ENCODE measurements around the gene ASIC1.

The ASIC1 gene

DNA sequence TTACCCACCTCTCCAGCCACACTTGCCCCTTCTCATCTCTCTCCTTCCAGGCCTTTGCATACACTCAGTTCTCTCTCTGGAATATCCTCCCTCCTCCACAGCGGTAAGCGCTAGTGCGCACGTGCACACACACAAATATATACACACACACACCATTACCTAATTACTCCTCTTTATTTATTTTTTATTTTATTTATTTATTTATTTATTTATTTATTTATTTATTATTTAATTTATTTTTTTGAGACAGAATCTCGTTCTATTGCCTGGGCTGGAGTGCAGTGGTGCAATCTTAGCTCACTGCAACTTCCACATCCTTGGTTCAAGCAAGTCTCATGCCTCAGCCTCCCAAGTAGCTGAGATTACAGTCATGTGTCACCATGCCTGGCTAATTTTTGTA is 11.7 kb downstream of the ASIC1 start:
- Histone ChIP-seq H3K4me1 (peaks cover 6% of the 10 kb centered on the region), H3K27me3 (no peaks in the 10 kb centered on the region), H3K9me3 (no peaks in the 10 kb centered on the region), H3K4me3 (ENCODE audit: low read depth, low read length) (no peak overlapping the region), H3K36me3 (peaks cover 35% of the 10 kb centered on the region)
- TF ChIP-seq CTCF (IDR thresholded peaks at IDR 0.05; ENCODE audit: low read depth, low read length): no peak
- no peak for DNase-seq

GRCh38 chr12:50069539-50069938 is 12.1 kb downstream of the ASIC1 start:
- Histone ChIP-seq H3K4me1 (peaks cover 6% of the 10 kb centered on the region), H3K36me3 (peaks cover 32% of the 10 kb centered on the region), H3K9me3 (no peaks in the 10 kb centered on the region), H3K27me3 (no peaks in the 10 kb centered on the region), H3K4me3 (ENCODE audit: low read depth, low read length) (no peak overlapping the region)
- DNase-seq: no peak
- TF ChIP-seq CTCF (IDR thresholded peaks at IDR 0.05; ENCODE audit: low read depth, low read length): no peak

DNA sequence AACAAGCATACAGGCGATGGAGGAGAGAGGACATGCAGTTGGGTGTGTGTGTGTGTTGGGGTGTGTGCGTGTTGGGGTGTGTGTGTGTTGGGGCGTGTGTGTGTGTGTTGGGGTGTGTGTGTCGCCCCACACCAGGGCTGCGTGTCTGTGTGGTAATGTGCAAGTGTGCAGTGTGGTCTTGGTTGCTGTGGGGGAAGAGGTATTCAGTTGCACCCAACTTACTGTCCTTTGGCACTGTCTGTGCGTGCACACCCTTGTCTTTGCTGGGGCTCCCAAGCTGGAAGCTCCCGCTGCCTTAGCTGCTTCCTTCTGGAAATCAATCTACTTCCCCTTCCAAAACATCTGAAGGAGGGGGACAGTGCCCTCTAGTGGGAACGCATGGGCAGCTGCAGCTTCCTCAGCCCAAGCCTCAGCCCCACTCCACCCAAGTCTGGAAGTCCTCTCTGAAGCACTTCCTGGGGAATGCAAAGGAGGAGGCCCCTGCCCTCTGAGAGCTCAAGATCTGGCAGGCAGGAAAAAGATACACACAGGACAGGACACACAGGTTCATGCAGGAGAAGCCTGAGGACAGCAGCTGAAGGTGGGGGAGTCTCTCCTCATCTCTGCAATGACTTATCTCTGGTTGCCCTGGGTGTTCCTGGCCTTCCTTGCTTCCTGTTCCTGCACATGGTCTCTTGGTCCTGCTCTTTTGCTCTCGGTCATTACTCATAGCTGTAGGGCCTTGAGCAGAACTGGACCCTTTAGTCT is 13.1 kb downstream of the ASIC1 start:
- no peak overlapping the region for H3K4me3 ChIP-seq (ENCODE audit: low read depth, low read length)
- peak; percentile 97 for TF ChIP-seq CTCF (IDR thresholded peaks at IDR 0.05; ENCODE audit: low read depth, low read length)

GRCh38 chr12:50072198-50072907 is 15.0 kb downstream of the ASIC1 start:
- no peak for DNase-seq
- Histone ChIP-seq H3K9me3 (no peaks in the 10 kb centered on the region), H3K4me1 (peaks cover 6% of the 10 kb centered on the region), H3K4me3 (ENCODE audit: low read depth, low read length) (no peak overlapping the region), H3K36me3 (peaks cover 25% of the 10 kb centered on the region), H3K27me3 (no peaks in the 10 kb centered on the region)
- TF ChIP-seq CTCF (IDR thresholded peaks at IDR 0.05; ENCODE audit: low read depth, low read length): no peak

More for the DNA sequence above, 13.1 kb downstream of the ASIC1 start:
- Histone ChIP-seq H3K36me3 (peaks cover 28% of the 10 kb centered on the region), H3K9me3 (no peaks in the 10 kb centered on the region), H3K27me3 (no peaks in the 10 kb centered on the region), H3K4me1 (peaks cover 6% of the 10 kb centered on the region)
- DNase-seq: peak; percentile 84

GRCh38 chr12:50073206-50073605 is 15.8 kb downstream of the ASIC1 start:
- H3K4me1 ChIP-seq: peaks cover 6% of the 10 kb centered on the region
- H3K36me3 ChIP-seq: peaks cover 21% of the 10 kb centered on the region
- no peaks in the 10 kb centered on the region for H3K27me3 ChIP-seq
- H3K4me3 ChIP-seq (ENCODE audit: low read depth, low read length): no peak overlapping the region
- DNase-seq: no peak
- H3K9me3 ChIP-seq: no peaks in the 10 kb centered on the region
- no peak for TF ChIP-seq CTCF (IDR thresholded peaks at IDR 0.05; ENCODE audit: low read depth, low read length)

- H3K4me3 ChIP-seq (ENCODE audit: low read depth, low read length): no peak overlapping the region
- no peak for DNase-seq
- no peaks in the 10 kb centered on the region for H3K9me3 ChIP-seq
- peaks cover 21% of the 10 kb centered on the region for H3K36me3 ChIP-seq
- H3K4me1 ChIP-seq: peaks cover 6% of the 10 kb centered on the region
- H3K27me3 ChIP-seq: no peaks in the 10 kb centered on the region
- no peak for TF ChIP-seq CTCF (IDR thresholded peaks at IDR 0.05; ENCODE audit: low read depth, low read length)
Measured at GRCh38 chr12:50073712-50074111, 16.3 kb downstream of the ASIC1 start.
